SK-N-DZ (cell line): ENCODE data around the gene UGT1A3.

Source experiments
- DNase-seq: peaks from one replicate; pipeline ENCODE4 v3.0.0-alpha.2; 2015; ENCODE audit warnings: low spot score

The UGT1A3 gene

DNA sequence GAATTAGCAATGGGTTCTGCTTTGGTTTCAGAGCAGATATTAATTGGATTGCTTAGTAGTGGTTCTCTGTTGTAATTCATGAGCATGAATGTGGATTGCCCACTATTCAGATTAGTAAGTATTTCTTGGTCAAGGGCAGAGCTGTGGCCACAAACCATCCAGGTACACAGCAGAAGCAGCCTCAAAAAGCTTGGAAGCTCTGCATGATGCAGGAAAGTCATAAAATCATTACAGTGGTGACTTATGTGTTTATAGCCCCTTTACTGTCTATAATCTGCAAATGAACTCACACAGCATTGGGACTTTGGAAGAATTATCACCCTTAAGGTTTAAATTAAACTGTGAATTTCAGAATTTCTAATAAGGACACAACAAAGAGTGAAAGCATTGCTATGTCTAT is 29.3 kb downstream of the UGT1A3 start:
- DNase-seq: no peak

DNA sequence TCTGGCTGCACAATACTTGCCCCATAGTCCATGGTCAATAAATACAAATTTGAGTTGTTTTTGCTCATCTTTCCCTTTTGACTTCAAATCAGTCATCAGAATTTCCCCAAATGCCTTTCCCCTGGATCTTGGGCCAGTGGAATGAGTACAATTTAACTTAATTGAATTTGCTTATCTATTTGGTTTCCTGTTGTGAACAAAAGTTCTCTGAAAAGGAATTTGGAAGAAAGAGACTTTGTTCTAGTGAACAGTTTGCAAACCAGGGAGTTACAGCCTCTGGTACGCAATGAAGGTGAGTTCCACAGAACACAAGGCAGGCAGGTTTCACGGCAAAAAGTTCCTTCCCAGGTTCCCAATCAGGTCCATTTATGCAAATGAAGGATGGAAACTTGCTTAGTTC is 30.0 kb downstream of the UGT1A3 start:
- no peak for DNase-seq

DNA sequence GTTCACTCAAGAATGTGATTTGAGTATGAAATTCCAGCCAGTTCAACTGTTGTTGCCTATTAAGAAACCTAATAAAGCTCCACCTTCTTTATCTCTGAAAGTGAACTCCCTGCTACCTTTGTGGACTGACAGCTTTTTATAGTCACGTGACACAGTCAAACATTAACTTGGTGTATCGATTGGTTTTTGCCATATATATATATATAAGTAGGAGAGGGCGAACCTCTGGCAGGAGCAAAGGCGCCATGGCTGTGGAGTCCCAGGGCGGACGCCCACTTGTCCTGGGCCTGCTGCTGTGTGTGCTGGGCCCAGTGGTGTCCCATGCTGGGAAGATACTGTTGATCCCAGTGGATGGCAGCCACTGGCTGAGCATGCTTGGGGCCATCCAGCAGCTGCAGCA is 31.2 kb downstream of the UGT1A3 start, which contains the start of gene UGT1A1:
Gene UGT1A1, plus strand, starts transcription at position 228 of the 400 bp plus-strand sequence. Its CDS starts 18 bp downstream, at position 246.
- no peak for DNase-seq

DNA sequence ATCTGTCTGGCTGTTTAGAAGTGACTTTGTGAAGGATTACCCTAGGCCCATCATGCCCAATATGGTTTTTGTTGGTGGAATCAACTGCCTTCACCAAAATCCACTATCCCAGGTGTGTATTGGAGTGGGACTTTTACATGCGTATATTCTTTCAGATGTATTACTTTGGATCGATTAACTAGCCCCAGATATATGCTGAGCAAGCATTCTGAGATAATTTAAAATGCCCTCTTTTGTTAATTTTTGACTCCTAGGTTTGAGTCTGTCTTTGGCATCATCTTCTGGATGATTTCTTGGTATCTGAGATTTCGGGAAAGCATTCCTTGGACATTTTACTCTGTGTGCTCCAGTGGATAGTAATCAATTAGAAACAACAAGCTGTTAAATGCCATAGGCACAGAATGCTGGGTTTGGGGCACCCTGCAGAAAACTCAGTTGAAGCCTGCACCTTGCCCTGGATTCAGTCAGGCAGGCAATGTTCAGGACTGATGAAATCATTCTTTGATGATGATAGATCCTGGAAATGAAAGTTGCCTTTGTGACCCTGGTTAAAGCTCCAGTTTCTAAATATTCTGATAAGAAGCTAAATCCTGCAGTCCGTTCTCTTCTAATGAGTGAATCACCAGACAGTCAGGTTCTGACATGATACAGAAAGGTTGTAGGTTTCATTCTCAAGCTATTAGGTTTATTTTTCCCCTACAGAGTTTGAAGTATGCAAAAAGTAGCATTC is 32.4 kb downstream of the UGT1A3 start:
- no peak for DNase-seq

DNA sequence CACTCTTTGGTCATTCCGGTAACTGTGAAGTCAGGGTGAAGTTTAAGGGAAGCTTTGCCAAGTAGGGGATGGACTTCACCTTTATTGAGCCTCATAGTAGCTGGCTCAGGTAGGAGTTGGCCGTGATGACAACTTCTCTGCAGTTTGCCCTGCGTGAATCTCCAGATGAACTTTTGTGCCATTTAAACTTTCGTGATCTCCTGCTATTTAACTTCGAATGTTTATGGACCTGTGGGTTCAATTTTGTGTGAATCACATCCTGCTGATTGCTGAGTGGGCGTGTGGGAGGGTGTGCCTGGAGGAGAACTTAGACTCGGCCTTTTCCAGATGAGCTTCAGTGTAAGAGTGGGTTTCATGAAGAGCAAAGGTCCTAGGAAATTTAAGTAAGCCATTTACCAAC is 35.4 kb downstream of the UGT1A3 start:
- no peak for DNase-seq

DNA sequence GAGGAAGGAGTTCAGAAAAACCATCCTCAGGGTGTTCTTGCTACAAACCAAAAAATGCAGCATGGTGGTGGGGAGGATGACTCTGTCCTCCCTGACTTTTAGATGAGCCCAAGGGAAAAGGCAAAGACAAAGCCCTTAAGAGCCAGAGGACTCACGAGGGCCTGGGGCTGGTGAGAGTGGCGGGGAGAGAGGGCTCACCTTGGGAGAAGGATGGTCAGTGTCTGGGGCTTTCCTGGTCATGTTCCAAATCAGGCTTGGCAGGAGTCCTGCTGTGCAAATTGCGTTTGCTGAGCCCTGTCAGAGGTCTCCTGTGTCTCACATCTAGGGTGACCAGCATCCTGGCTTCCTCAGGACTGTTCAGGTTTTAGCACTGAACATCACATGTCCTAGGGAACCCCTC is 35.9 kb downstream of the UGT1A3 start:
- no peak for DNase-seq

DNA sequence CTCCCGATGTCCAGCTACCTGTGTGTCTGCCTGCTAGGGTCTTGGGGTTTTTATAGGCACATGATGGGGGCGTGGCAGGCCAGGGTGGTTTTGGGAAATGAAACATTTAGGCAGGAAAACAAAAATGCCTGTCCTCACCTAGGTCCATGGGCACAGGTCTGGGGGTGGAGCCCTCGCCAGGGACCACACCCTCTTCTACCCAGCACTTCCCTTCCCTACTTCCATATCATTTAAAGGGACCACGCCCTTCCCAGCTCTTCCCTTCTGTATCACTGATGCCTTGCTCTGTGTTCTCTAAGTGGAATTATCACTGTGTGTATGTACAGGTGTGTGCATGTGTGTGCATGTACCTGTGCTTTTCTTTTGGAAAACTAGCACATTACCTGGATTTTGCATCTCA is 37.6 kb downstream of the UGT1A3 start:
- DNase-seq: no peak

DNA sequence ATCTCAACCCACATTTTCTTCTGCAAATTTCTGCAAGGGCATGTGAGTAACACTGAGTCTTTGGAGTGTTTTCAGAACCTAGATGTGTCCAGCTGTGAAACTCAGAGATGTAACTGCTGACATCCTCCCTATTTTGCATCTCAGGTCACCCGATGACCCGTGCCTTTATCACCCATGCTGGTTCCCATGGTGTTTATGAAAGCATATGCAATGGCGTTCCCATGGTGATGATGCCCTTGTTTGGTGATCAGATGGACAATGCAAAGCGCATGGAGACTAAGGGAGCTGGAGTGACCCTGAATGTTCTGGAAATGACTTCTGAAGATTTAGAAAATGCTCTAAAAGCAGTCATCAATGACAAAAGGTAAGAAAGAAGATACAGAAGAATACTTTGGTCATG is 39.2 kb downstream of the UGT1A3 start:
- DNase-seq: no peak

DNA sequence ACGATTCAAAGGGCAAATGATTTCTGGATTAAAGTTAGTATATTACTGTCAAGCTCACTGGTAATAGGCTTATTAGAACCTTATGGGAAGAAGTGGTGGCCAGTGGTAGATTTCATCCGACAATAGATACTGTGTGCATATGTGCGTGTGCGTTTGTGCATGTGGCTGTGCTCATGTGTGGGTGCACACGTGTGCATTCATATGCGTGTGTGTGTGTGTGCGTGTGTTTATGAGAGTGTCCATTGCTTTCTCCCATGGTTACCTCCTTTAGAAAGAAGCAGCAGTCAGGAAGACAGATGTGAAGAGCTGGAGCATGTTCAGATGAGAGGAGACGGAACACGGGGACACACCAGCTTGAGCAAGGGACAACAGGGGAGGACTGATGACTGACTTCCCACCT is 40.4 kb downstream of the UGT1A3 start:
- DNase-seq: no peak

DNA sequence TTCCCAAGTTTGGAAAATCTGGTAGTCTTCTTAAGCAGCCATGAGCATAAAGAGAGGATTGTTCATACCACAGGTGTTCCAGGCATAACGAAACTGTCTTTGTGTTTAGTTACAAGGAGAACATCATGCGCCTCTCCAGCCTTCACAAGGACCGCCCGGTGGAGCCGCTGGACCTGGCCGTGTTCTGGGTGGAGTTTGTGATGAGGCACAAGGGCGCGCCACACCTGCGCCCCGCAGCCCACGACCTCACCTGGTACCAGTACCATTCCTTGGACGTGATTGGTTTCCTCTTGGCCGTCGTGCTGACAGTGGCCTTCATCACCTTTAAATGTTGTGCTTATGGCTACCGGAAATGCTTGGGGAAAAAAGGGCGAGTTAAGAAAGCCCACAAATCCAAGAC is 43.3 kb downstream of the UGT1A3 start:
- DNase-seq: no peak

DNA sequence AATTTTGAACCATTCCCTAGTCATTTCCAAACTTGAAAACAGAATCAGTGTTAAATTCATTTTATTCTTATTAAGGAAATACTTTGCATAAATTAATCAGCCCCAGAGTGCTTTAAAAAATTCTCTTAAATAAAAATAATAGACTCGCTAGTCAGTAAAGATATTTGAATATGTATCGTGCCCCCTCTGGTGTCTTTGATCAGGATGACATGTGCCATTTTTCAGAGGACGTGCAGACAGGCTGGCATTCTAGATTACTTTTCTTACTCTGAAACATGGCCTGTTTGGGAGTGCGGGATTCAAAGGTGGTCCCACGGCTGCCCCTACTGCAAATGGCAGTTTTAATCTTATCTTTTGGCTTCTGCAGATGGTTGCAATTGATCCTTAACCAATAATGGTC is 43.7 kb downstream of the UGT1A3 start:
- no peak for DNase-seq

DNA sequence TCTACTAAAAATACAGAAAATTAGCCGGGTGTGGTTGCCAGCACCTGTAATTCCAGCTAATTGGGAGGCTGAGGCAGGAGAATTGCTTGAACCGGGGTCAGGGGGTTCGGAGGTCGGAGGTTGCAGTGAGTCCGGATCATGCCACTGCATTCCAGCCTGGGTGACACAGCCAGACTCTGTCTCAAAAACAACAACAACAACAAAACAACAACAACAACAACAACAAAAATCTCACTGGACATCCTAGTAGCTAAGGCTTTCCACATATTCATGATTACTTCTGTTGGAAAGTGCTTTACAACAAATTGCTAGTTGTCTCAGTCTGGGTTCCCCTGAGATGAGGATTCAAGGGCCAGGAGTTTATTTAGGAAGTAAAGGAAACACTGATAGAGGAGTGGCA is 45.0 kb downstream of the UGT1A3 start:
- no peak for DNase-seq

DNA sequence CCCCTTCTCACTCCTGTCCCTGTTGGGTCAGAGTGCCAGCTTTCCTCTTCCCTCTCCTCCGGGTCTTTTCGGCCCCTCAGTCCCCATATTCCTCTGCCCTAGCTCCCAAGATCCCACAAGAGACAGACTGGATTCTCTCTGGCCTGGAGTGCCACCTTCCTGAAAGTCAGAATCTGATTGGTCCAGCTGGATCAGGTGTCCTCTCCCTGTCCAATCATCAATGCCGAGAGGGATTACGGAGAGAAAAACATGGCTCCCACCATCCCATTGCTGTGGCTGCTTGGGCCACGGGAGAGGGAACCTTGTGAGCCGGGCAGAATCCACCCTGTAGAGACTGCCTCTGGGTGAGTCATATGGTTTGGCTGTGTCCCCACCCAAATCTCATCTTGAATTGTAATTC is 46.6 kb downstream of the UGT1A3 start:
- DNase-seq: no peak

DNA sequence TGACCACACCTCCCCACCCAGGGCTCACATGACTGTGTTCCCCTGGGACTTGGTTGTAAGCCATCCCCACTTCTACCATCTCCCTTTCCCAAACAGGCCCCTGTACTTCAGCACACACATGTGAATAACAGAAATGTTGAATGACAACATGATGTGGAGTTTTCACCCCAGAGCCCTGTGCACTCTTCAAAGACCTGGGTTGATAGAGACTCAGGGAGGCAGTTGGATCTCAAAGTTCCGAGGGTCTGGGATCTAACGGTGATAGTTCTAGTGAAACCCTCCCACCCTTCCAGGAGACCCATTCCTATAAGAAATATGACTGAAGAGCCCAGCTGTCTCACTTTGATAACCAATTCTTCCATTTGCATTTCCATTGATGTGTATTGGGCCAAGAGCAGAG is 49.2 kb downstream of the UGT1A3 start, which contains the start of gene MROH2A:
Gene MROH2A, plus strand, starts transcription at position 301 of the 400 bp plus-strand sequence. CDS start 1,029 bp downstream, outside the sequence.
- no peak for DNase-seq

DNA sequence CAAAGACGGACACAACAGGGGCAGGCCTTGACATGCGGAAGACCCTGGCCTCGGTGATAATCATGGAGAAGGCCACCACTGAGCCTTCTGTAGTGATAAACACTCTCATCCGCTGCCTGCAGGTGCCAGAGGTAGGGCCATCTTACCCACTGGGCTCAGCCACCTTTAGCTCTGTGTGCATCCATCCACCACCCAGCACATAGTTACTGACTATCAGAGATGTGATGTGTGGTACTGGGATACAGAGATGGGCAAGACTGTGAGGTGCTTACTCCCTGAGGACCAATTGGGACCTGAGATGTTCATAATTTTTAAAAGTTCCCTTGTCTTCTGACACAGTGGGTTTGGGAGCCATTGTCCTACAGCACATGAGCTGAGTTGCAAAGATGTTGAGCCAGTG is 50.9 kb downstream of the UGT1A3 start:
- DNase-seq: no peak

DNA sequence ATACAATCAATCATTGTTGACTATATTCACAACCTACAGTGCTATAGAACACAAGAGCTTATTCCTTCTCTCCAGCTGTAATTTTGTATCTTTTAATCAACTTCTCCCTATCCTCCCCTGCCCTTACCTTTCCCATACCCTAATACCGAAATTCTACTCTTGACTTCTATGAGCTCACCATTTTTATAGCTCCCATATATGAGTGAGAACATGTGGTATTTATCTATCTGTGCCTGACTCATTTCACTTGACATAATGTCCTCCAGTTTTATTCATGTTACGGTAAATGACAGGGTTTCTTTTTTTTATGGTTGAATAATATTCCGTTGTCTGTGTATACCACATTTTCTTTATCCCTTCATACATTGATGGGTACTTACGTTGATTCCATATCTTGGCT is 51.9 kb downstream of the UGT1A3 start:
- DNase-seq: no peak

DNA sequence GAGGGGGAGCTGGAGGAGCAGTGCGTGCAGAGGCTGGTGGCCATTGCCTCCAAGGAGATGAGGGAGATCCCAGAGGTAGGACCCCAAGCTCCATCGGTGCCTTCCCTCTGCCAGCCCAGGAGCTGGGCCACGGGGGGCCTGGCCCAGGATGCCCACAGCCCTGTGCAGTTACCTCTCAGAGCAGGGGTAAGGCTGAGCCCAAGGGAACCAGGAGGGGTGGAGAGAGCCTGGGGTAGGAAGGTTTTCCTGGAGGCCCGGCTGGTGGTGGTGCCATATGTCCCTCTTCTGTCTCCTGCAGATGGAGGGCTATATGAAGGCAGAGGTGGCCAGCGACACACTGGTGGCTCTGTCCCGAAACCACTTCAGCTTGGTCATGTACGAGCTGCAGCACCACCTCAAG is 60.7 kb downstream of the UGT1A3 start:
- no peak for DNase-seq

DNA sequence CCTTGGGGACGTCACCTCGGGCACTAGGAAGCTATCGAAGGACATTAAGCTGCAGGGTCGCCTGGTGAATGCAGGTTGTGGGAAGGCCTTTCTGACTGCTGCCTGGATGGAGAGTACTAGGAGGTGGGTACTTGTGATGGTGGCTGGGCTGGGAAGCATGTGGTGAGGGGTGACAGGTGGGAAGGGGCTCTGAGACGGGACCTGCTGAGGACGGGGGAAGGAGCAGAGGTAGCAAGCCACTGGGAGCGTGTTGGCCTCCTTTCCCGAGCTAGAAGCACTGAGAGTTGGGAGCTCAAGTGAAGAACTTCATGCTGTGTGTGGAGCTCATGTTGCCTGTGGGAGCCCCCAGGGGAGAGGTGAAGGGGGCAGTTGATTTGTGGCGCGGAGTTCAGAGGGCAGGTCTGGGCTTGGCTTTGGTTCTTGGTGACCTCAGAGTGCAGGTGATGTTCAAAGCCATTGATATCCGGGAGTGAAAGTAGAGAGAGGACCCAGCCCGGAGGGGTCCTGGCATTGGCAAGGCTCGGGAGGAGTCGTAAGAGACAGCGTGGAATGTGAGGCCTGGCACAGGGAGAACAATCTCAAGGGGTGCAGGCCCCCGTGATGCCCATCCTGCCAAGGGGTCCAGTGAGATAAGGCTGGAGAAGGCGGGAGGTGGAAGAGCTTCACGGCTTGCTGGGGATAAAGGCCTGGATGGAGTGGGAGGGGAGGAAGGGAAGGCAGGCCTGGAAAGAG is 62.5 kb downstream of the UGT1A3 start:
- no peak for DNase-seq

DNA sequence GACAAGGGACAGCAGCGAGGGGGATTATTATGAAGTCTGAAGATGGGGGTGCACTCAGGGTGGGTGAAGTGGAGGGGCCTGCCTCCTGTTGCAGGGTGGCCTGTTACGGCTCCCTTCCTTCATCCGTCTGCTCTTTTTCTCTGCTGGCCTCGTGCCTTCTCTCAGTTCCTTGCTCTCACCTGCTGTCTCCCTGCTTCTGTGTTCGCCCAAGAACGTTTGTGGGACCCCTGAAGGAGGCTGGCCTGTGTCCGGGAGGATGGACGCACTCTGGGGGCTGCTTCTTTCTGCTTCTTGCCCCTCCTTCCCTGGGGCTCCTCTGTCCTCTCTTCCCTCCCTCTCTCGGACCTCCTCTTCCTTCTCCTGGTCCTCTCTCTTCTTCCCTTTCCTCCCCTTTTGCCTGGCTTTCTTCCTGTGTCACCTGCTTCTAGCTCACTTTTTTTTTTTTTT is 63.1 kb downstream of the UGT1A3 start:
- DNase-seq: no peak

DNA sequence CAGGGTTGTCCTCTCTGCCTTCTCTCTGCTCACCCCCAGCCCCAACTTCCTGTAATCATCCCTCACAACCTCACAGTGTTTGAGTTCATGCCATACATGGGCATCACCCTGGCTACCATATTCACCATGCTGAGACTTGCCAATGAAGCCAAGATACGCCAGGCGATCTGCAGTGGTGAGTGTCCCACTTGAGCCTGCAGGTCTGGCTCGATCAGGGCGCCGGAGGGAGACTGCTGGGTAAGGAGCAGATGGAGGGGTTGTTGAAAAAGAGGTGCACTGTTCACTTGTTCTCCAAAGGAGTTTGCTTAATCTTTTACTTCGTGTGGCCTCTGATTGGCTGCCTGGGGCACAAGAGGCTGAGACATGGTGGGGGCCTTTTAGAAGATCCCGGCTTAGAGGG is 63.9 kb downstream of the UGT1A3 start:
- no peak for DNase-seq

DNA sequence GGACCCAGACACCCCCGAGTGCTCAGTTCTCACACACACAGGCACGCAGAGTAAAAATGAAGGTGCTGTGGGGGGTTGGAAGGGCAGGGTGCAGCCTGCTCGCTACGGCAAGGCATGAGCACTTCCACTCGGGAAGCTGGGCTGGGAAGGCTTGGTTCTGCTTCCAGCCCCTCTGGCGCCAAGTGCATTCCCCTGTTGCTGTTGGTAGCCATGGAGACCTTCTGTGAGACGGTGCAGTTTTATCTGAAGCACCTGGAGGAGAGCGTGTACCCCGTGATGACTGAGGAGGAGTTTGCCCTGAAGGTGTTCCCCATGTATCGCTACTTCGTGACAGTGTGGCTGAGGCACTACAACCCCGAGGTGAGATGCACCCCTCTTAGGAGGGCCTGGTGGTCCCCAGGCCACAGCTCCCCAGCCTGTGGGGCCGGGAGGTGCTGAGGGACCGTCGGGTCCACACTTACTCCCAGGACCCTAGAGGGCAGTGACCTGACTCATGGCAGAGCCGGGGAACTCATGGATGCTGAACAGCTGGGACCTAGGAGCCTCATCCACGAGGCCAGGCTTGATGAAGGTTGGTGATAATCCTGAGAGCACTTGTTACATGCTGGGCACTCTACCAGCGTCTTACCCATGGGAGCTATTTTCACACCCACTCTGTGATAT is 64.8 kb downstream of the UGT1A3 start:
- DNase-seq: no peak

DNA sequence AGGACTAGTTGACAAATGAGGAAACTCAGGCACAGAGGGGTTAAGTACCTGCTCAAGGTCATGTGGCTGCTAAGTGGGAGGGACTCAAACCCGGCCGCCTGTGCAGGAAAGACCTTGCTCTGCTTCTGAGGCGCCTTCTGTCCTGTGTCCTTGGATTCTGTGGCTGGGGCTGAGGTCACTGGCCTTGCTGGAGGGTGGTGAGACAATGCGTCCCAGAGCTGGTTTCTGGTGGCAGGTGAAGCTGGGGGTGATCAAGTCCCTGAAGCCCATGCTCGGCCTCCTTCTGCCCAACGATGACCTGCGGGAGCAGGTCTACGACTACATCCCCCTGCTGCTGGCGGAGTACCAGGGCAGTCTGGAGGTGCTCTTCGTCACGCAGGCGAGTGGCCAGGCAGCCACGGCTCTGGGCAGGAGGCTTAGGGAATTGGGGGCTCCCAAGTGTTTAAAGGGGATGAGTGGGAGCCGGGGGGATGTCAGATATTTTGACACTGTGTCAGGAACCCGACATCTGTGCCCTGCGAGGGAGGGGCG is 65.4 kb downstream of the UGT1A3 start:
- DNase-seq: no peak
